Measurements from ENCODE around the gene GNAZ. TPM values are rescaled to one million over a fixed set of nuclear protein-coding genes. Genes with fewer than 3 reads are reported as not detected.

Gene GNAZ
- total RNA-seq, 1 experiment from 2014 or later = 5.0 TPM

GRCh38 chr22:23105919-23106318, 35.6 kb downstream of the GNAZ start:
- no peaks in the 10 kb centered on the region for H3K79me2 ChIP-seq (ENCODE audit: insufficient read depth, low read length)
- no peak overlapping the region for H3T11ph ChIP-seq (ENCODE audit: low read length)
- Mint-ChIP-seq H3K36me3 (ENCODE audit: insufficient read depth in 1 of 3, low read depth in 3 of 3) (no peaks in the 10 kb centered on the region), H3K27ac (no peak overlapping the region), H3K9me3 (no peaks in the 10 kb centered on the region), H3K4me3 (peak overlapping the region in 1 of 2 experiments; percentile 43; a peak in 2 of 5 replicates), H3K27me3 (ENCODE audit: low read depth) (peaks cover 25% of the 10 kb centered on the region), H3K4me1 (peaks cover 2% of the 10 kb centered on the region in 2 experiments; a peak in 3 of 4 replicates)
- H3K4ac ChIP-seq (ENCODE audit: low read depth, low read length) = no peak overlapping the region
- no peak overlapping the region for H2AK5ac ChIP-seq (ENCODE audit: insufficient read length, low read length)
- no peak overlapping the region; the same call in 1 of the 2 replicates for H3K14ac ChIP-seq (ENCODE audit: insufficient read depth, low read length)
- no peak overlapping the region for H2BK15ac ChIP-seq (ENCODE audit: low read depth, low read length)
- no peaks in the 10 kb centered on the region for H3K79me1 ChIP-seq (ENCODE audit: insufficient read depth, low read depth, low read length, poor library complexity, severe bottlenecking)
- H3K27me3 ChIP-seq (ENCODE audit: insufficient read depth, low read length) = no peaks in the 10 kb centered on the region; the same call in 1 of the 2 replicates
- H4K20me1 ChIP-seq (ENCODE audit: control insufficient read depth, insufficient read depth, insufficient read length) = no peaks in the 10 kb centered on the region
- no peaks in the 10 kb centered on the region for H3K23me2 ChIP-seq (ENCODE audit: insufficient read length, low read depth, low read length, poor library complexity, severe bottlenecking)
- no CpG with 5 or more reads among the region's 5 CpGs for WGBS (ENCODE audit: extremely low coverage, insufficient read length, low lambda C conversion rate)
- H4K91ac ChIP-seq (ENCODE audit: insufficient read length, low read depth, low read length) = no peak overlapping the region
- no peak overlapping the region for H3K56ac ChIP-seq (ENCODE audit: insufficient read length, low read depth, low read length)
- H4K5ac ChIP-seq (ENCODE audit: insufficient read length, low read depth, low read length) = no peak overlapping the region
- no peaks in the 10 kb centered on the region for H3K9me3 ChIP-seq (ENCODE audit: control insufficient read depth, low read depth, low read length)
- H3K27ac ChIP-seq (ENCODE audit: insufficient read length, low read depth, low read length) = no peak overlapping the region
- H2AFZ ChIP-seq (ENCODE audit: low read length) = no peak overlapping the region
- H3K4me2 ChIP-seq (ENCODE audit: insufficient read depth, insufficient read length, low read length) = no peak overlapping the region
- H3K23ac ChIP-seq (ENCODE audit: insufficient read length, low read depth, low read length) = no peak overlapping the region
- DNase-seq = no peak
- no peak overlapping the region for H2BK5ac ChIP-seq (ENCODE audit: insufficient read length, low read length)
- no peak overlapping the region for H3K18ac ChIP-seq (ENCODE audit: insufficient read length, low read depth, low read length)
- H2BK12ac ChIP-seq (ENCODE audit: insufficient read length, low read depth, low read length) = no peak overlapping the region
- no peak overlapping the region for H4K8ac ChIP-seq (replicated peaks; ENCODE audit: insufficient read length, low read depth, low read length)
- H2BK120ac ChIP-seq (ENCODE audit: low read depth, low read length, poor library complexity, severe bottlenecking) = no peak overlapping the region
- no peak overlapping the region for H3K9ac ChIP-seq (ENCODE audit: extremely low read depth, insufficient read length, low read length)
- no peaks in the 10 kb centered on the region for H3K4me1 ChIP-seq (ENCODE audit: insufficient read depth, low read length)
- H2BK20ac ChIP-seq (ENCODE audit: low read depth, low read length, poor library complexity, severe bottlenecking) = no peak overlapping the region
- TF ChIP-seq CTCF (conservative IDR thresholded peaks at IDR 0.05) = no peak
